B cell (primary cell): ENCODE data around the gene OR10C1. TPM values are rescaled to one million over a fixed set of nuclear protein-coding genes. Genes with fewer than 3 reads are reported as not detected.

Experiments
- ATAC-seq: fragments of 200-7000 bp; cut with Tn5 transposase; one replicate; pipeline ENCODE4 v1.10.0; 2021; ENCODE audit warnings: low read depth, mild to moderate bottlenecking, moderate number of reproducible peaks, moderate library complexity
- CTCF ChIA-PET: fragments of 350-600 bp; sonication (Branson Sonifier 250); formaldehyde crosslinking; loops from one replicate; lab custom pipeline; 2021; ENCODE audit warnings: antibody characterized with exemption, inconsistent platforms; lab: Charles Lee
- POLR2A ChIA-PET: fragments of 350-600 bp; sonication (Branson Sonifier 250); formaldehyde crosslinking; loops from one replicate; lab custom pipeline; 2021; ENCODE audit warnings: antibody characterized with exemption; lab: Charles Lee
- DNase-seq: peaks from one replicate; pipeline ENCODE4 v3.0.0; 2013
- H2AFZ ChIP-seq: 2 replicates; pipeline ENCODE4 v1.6.1; 2012; ENCODE audit warnings: mild to moderate bottlenecking, low read depth, low read length; ENCODE audit not compliant: insufficient read depth, poor library complexity, severe bottlenecking
- H3K27ac ChIP-seq, 2 donors: 1 replicate in 1 of 2; 2 replicates in 1 of 2; pipeline ENCODE4 v1.5.1; 2012 to 2013; ENCODE audit warnings: low read length in 2 of 2, mild to moderate bottlenecking in 2 of 2, moderate library complexity in 1 of 2
- H3K27me3 ChIP-seq, 4 experiments: fragments of 200-600 bp in 1 of 4; sonication (generic) in 1 of 4; replicated peaks in 1 of 4; 1 replicate in 2 of 4; 2 replicates in 2 of 4; pipeline versions ENCODE4 v1.6.1 to v1.7.0; 2013 to 2016; ENCODE audit warnings: low read length in 3 of 4, mild to moderate bottlenecking in 2 of 4, mixed read lengths in 1 of 4, moderate library complexity in 1 of 4; ENCODE audit not compliant: insufficient read depth in 4 of 4, control insufficient read depth in 3 of 4; ENCODE audit errors: control extremely low read depth in 1 of 4
- H3K36me3 ChIP-seq, 2 experiments: replicated peaks in 1 of 2; 1 replicate in 1 of 2; 2 replicates in 1 of 2; pipeline versions ENCODE4 v1.6.1 to v1.7.1; 2013; ENCODE audit warnings: low read length in 1 of 2; ENCODE audit not compliant: insufficient read depth in 2 of 2, control insufficient read depth in 1 of 2; ENCODE audit errors: control extremely low read depth in 1 of 2, extremely low read depth in 1 of 2
- H3K4me1 ChIP-seq, 2 donors: fragments of 200-600 bp in 1 of 2; sonication (generic) in 1 of 2; 1 replicate in 1 of 2; 2 replicates in 1 of 2; pipeline versions ENCODE4 v1.5.1 to v1.6.1; 2013 to 2017; ENCODE audit warnings: low read length in 2 of 2; ENCODE audit not compliant: control insufficient read depth in 2 of 2, insufficient read depth in 2 of 2
- H3K4me2 ChIP-seq: replicated peaks from 2 replicates; pipeline ENCODE3; 2012; ENCODE audit warnings: mild to moderate bottlenecking, low read depth, low read length; ENCODE audit not compliant: poor library complexity, severe bottlenecking
- H3K4me3 ChIP-seq, 5 experiments: fragments of 200-600 bp in 1 of 5; sonication (generic) in 1 of 5; 1 replicate in 3 of 5; 2 replicates in 2 of 5; pipeline versions ENCODE4 v1.5.1 to v1.7.0; 2011 to 2016; ENCODE audit warnings: low read length in 4 of 5, mild to moderate bottlenecking in 4 of 5, low read depth in 2 of 5, control low read depth in 1 of 5, moderate library complexity in 1 of 5; ENCODE audit not compliant: insufficient read depth in 1 of 5; ENCODE audit errors: control extremely low read depth in 1 of 5, extremely low read depth in 1 of 5
- H3K79me2 ChIP-seq: fragments of 200-600 bp; sonication (generic); one replicate; pipeline ENCODE4 v1.6.0; 2016; ENCODE audit warnings: low read length; ENCODE audit not compliant: control insufficient read depth, insufficient read depth
- H3K9ac ChIP-seq: fragments of 200-600 bp; sonication (generic); 2 replicates; pipeline ENCODE4 v1.6.1; 2017; ENCODE audit warnings: mild to moderate bottlenecking, low read length, moderate library complexity
- H3K9me3 ChIP-seq, 3 donors: one replicate each; pipeline versions ENCODE4 v1.6.1 to v1.7.1; 2013; ENCODE audit warnings: low read length in 2 of 3; ENCODE audit not compliant: control insufficient read depth in 2 of 3, insufficient read depth in 1 of 3; ENCODE audit errors: control extremely low read depth in 1 of 3
- H4K20me1 ChIP-seq: 2 replicates; pipeline ENCODE4 v1.6.0; 2012; ENCODE audit warnings: mild to moderate bottlenecking, low read length; ENCODE audit not compliant: insufficient read depth, control insufficient read depth, poor library complexity, severe bottlenecking
- H3K27ac Mint-ChIP-seq: one replicate; pipeline ENCODE4 v1.8.0; 2021; ENCODE audit warnings: mixed read lengths
- H3K27me3 Mint-ChIP-seq: one replicate; pipeline ENCODE4 v1.8.0; 2021; ENCODE audit warnings: mixed read lengths
- H3K4me1 Mint-ChIP-seq: one replicate; pipeline ENCODE4 v1.8.0; 2021; ENCODE audit warnings: mixed read lengths
- H3K4me3 Mint-ChIP-seq: one replicate; pipeline ENCODE4 v1.8.0; 2021; ENCODE audit warnings: mixed read lengths
- H3K9me3 Mint-ChIP-seq: one replicate; pipeline ENCODE4 v1.8.0; 2022; ENCODE audit warnings: mixed read lengths; ENCODE audit not compliant: insufficient read depth
- EZH2 ChIP-seq: IDR thresholded peaks from 2 replicates; pipeline ENCODE4 v1.6.1; 2012; ENCODE audit warnings: borderline replicate concordance, low read depth, mild to moderate bottlenecking, moderate library complexity, low read length; ENCODE audit not compliant: insufficient read depth, poor library complexity, severe bottlenecking
- WGBS: methylation state at CpG from one replicate; pipeline ENCODE4 v1.1.5; 2013; ENCODE audit warnings: missing lambda C conversion rate; ENCODE audit not compliant: insufficient coverage; 5-methylcytosine and 5-hydroxymethylcytosine counted together
- intact Hi-C: fragments of 100-400 bp; cut with micrococcal nuclease; formaldehyde crosslinking; loops from one replicate; pipeline ENCODE4 v1.10.0; 2022
- polyA plus RNA-seq: library from polyadenylated mRNA; depleted of rRNA; stranded (reverse); fragments of >200 nt; gene quantifications from 2 replicates; pipeline ENCODE4 v1.2.3, GENCODE V29; 2012
- total RNA-seq, 2 donors: library from RNA; stranded (reverse); fragments of 120-200 nt in 1 of 2; gene quantifications; 1 replicate in 1 of 2; 2 replicates in 1 of 2; pipeline versions ENCODE4 v1.2.3 to v1.2.4, GENCODE V29; 2013 to 2022
- TF ChIP-seq, protein P1 (sequence below): fragments of 200-600 bp; IDR thresholded peaks from one replicate; pipeline ENCODE4 v1.8.0; 2022; ENCODE audit warnings: antibody characterized with exemption, mild to moderate bottlenecking

OR10C1 gene
- total and polyA plus RNA-seq, 2 donors (not counting 1 experiment from before 2014, with no cell fraction given), result not detected

DNA sequence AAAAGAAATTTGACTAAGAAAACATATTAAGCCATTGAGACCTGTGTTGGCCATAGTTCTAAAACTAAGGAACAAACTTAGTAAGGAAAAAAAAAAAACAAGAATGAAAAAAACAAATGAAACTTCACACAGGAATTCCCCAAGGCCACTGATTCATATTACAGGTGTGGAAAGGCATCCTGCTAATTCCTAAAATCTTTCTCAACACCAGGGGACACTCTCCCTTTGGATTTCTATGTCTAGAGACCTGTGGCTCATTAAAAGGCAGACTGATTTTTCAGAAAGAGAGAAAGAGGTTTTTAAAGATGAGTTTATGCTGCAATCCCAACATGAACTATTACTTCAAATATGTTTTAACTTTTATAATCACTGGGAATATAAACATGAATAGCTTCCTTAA, 24.5 kb upstream of the OR10C1 start, which contains the start of gene OR12D1:
Gene OR12D1, plus strand, starts transcription at position 341 of the 400 bp plus-strand sequence.
- Histone ChIP-seq H3K36me3 (no peaks in the 10 kb centered on the region), H3K79me2 (no peaks in the 10 kb centered on the region), H3K4me3 (no peak within 1 kb of the TSS), H3K4me1 (no peaks in the 10 kb centered on the region), H3K9me3 (peaks cover 0 to 6% (median 0%) of the 10 kb centered on the region in 3 donors), H3K4me2 (no peak within 1 kb of the TSS), H3K9ac (no peak within 1 kb of the TSS), H3K27ac (no peak within 1 kb of the TSS), H2AFZ (no peak within 1 kb of the TSS), H4K20me1 (no peaks in the 10 kb centered on the region), H3K27me3 (peaks cover 0 to 3% (median 0%) of the 10 kb centered on the region in 4 experiments)
- TF ChIP-seq, protein P1, sequence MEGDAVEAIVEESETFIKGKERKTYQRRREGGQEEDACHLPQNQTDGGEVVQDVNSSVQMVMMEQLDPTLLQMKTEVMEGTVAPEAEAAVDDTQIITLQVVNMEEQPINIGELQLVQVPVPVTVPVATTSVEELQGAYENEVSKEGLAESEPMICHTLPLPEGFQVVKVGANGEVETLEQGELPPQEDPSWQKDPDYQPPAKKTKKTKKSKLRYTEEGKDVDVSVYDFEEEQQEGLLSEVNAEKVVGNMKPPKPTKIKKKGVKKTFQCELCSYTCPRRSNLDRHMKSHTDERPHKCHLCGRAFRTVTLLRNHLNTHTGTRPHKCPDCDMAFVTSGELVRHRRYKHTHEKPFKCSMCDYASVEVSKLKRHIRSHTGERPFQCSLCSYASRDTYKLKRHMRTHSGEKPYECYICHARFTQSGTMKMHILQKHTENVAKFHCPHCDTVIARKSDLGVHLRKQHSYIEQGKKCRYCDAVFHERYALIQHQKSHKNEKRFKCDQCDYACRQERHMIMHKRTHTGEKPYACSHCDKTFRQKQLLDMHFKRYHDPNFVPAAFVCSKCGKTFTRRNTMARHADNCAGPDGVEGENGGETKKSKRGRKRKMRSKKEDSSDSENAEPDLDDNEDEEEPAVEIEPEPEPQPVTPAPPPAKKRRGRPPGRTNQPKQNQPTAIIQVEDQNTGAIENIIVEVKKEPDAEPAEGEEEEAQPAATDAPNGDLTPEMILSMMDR, result no peak
- TF ChIP-seq EZH2, result no peak
- Mint-ChIP-seq H3K9me3 (peaks cover 7% of the 10 kb centered on the region), H3K4me3 (no peak within 1 kb of the TSS), H3K4me1 (no peaks in the 10 kb centered on the region), H3K27ac (no peak within 1 kb of the TSS), H3K27me3 (peaks cover 31% of the 10 kb centered on the region)
- CTCF ChIA-PET, result no interaction called here
- ATAC-seq (no peak), DNase-seq (no peak)
- POLR2A ChIA-PET, result no interaction called here
- intact Hi-C loops, result no loop called here

DNA sequence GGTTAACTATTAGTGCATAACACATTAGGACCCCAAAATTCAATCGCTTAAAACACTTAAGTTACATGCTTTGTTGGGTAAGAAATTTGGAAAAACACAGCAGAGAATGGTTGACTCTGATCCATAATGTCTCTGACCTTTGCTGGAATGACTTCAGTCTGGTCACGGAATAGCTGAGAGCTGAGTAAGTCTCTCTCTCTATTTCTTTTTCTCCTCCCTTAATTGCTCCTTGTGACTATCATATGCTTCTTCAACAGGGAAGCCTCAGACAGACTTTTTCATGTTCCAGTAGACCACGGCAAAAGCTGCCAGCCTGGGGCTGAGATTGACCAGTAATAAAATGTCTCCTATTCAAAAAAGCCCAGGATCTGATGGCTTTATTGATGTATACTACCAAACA, 19.6 kb upstream of the OR10C1 start:
- Mint-ChIP-seq H3K4me1 (no peaks in the 10 kb centered on the region), H3K9me3 (no peaks in the 10 kb centered on the region), H3K4me3 (no peak overlapping the region), H3K27ac (no peak overlapping the region), H3K27me3 (peaks cover 26% of the 10 kb centered on the region)
- H3K27me3 ChIP-seq, result peaks cover 0 to 2% (median 0%) of the 10 kb centered on the region in 4 experiments
- ATAC-seq, result no peak
- no peak for TF ChIP-seq EZH2
- TF ChIP-seq, protein P1, result no peak
- CTCF ChIA-PET, result no interaction called here
- no peaks in the 10 kb centered on the region for H3K9me3 ChIP-seq
- no peaks in the 10 kb centered on the region for H3K79me2 ChIP-seq
- DNase-seq, result no peak
- intact Hi-C loops, result no loop called here
- 100% methylated on average over 1 of the region's 3 CpGs for WGBS
- H3K4me3 ChIP-seq, result no peak overlapping the region
- H3K4me1 ChIP-seq, result no peaks in the 10 kb centered on the region
- H4K20me1 ChIP-seq, result no peaks in the 10 kb centered on the region
- H3K4me2 ChIP-seq, result no peak overlapping the region
- no peak overlapping the region for H3K9ac ChIP-seq
- POLR2A ChIA-PET, result no interaction called here
- no peak overlapping the region for H2AFZ ChIP-seq
- no peaks in the 10 kb centered on the region for H3K36me3 ChIP-seq
- H3K27ac ChIP-seq, result no peak overlapping the region
